ENCODE measurements around the gene MRPL1. TPM values are rescaled to one million over a fixed set of nuclear protein-coding genes. Genes with fewer than 3 reads are reported as not detected.

Gene MRPL1
- total and polyA plus RNA-seq, 2 donors (not counting 1 experiment from before 2014, with no cell fraction given) = 25.4 to 35.6 TPM

- no peak overlapping the region for H3K9ac ChIP-seq (ENCODE audit: insufficient read depth, low read length)
- H4K20me1 ChIP-seq (ENCODE audit: control insufficient read depth, extremely low read depth, insufficient read depth, low read length) = no peaks in the 10 kb centered on the region
- no peak overlapping the region for H3K4me3 ChIP-seq (replicated peaks in 1 of 4; ENCODE audit: control extremely low read depth in 1 of 4, insufficient read depth in 1 of 4, low read depth in 3 of 4, low read length in 4 of 4)
- no peaks in the 10 kb centered on the region for H3K36me3 ChIP-seq (ENCODE audit: control insufficient read depth, insufficient read depth, low read length)
- H3K27me3 ChIP-seq (ENCODE audit: control insufficient read depth, insufficient read depth, low read length) = no peaks in the 10 kb centered on the region
- no peak overlapping the region for H3K4me2 ChIP-seq (ENCODE audit: extremely low read depth, insufficient read depth, low read length)
- H3K9me3 ChIP-seq (ENCODE audit: control insufficient read depth, insufficient read depth, low read depth, low read length) = no peaks in the 10 kb centered on the region
- no peak overlapping the region for H3K27ac ChIP-seq (ENCODE audit: insufficient read depth, low read length)
- no peak overlapping the region for H2AFZ ChIP-seq (ENCODE audit: low read length)
- H3K4me1 ChIP-seq (ENCODE audit: control insufficient read depth, extremely low read depth, insufficient read depth, low read length) = no peaks in the 10 kb centered on the region
- no peak for DNase-seq (ENCODE audit: low read depth in 2 of 2)
- TF ChIP-seq EZH2 (IDR thresholded peaks at IDR 0.05; ENCODE audit: low read length, missing control alignments) (no peak), CTCF (conservative IDR thresholded peaks at IDR 0.05 in 1 of 2, IDR thresholded peaks at IDR 0.05 in 1 of 2; ENCODE audit: low read depth in 1 of 2, low read length in 2 of 2) (no peak)
- peaks cover 16% of the 10 kb centered on the region for H3K79me2 ChIP-seq (ENCODE audit: control insufficient read depth, insufficient read depth, low read length)
These were observed 40.9 kb upstream of the MRPL1 start for GRCh38 chr4:77821775-77822174.

DNA sequence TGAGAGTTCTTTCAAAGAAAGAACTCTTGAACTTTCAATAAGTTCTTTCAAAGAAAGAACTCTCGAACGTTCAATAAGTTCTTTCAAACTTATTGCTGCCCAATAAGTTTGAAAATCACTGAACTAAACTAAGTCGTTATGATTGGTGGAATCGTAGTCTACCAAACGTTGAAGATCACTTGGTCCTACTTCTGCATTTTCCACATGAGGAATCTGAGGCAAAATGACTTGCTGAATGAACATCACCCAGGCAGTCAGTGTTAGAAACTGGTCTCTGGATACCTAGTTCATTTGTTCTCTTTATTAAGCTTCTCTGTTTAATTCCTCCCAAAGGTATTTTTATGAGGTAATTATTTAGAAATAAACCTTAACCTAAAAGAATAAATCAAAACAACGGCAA, 36.4 kb upstream of the MRPL1 start:
- H3K4me3 ChIP-seq (replicated peaks in 1 of 4; ENCODE audit: control extremely low read depth in 1 of 4, insufficient read depth in 1 of 4, low read depth in 3 of 4, low read length in 4 of 4) = no peak overlapping the region
- H3K27ac ChIP-seq (ENCODE audit: insufficient read depth, low read length) = no peak overlapping the region
- H3K79me2 ChIP-seq (ENCODE audit: control insufficient read depth, insufficient read depth, low read length) = no peaks in the 10 kb centered on the region
- H3K27me3 ChIP-seq (ENCODE audit: control insufficient read depth, insufficient read depth, low read length) = peaks cover 4% of the 10 kb centered on the region
- H3K36me3 ChIP-seq (ENCODE audit: control insufficient read depth, insufficient read depth, low read length) = no peaks in the 10 kb centered on the region
- no peak for DNase-seq (ENCODE audit: low read depth in 2 of 2)
- no peak overlapping the region for H2AFZ ChIP-seq (ENCODE audit: low read length)
- H3K9ac ChIP-seq (ENCODE audit: insufficient read depth, low read length) = no peak overlapping the region
- H4K20me1 ChIP-seq (ENCODE audit: control insufficient read depth, extremely low read depth, insufficient read depth, low read length) = no peaks in the 10 kb centered on the region
- TF ChIP-seq CTCF (conservative IDR thresholded peaks at IDR 0.05 in 1 of 2, IDR thresholded peaks at IDR 0.05 in 1 of 2; ENCODE audit: low read depth in 1 of 2, low read length in 2 of 2) (no peak), EZH2 (IDR thresholded peaks at IDR 0.05; ENCODE audit: low read length, missing control alignments) (no peak)
- H3K9me3 ChIP-seq (ENCODE audit: control insufficient read depth, insufficient read depth, low read depth, low read length) = no peaks in the 10 kb centered on the region
- H3K4me2 ChIP-seq (ENCODE audit: extremely low read depth, insufficient read depth, low read length) = no peak overlapping the region
- no peaks in the 10 kb centered on the region for H3K4me1 ChIP-seq (ENCODE audit: control insufficient read depth, extremely low read depth, insufficient read depth, low read length)

- H2AFZ ChIP-seq (ENCODE audit: low read length) = no peak overlapping the region
These were observed 35.3 kb upstream of the MRPL1 start for GRCh38 chr4:77827343-77827742.

More at GRCh38 chr4:77827343-77827742, 35.3 kb upstream of the MRPL1 start:
- Histone ChIP-seq H3K27me3 (ENCODE audit: control insufficient read depth, insufficient read depth, low read length) (peaks cover 4% of the 10 kb centered on the region), H3K9ac (ENCODE audit: insufficient read depth, low read length) (no peak overlapping the region), H3K4me1 (ENCODE audit: control insufficient read depth, extremely low read depth, insufficient read depth, low read length) (no peaks in the 10 kb centered on the region), H3K4me2 (ENCODE audit: extremely low read depth, insufficient read depth, low read length) (no peak overlapping the region), H3K4me3 (replicated peaks in 1 of 4; ENCODE audit: control extremely low read depth in 1 of 4, insufficient read depth in 1 of 4, low read depth in 3 of 4, low read length in 4 of 4) (no peak overlapping the region), H3K27ac (ENCODE audit: insufficient read depth, low read length) (no peak overlapping the region), H3K9me3 (ENCODE audit: control insufficient read depth, insufficient read depth, low read depth, low read length) (no peaks in the 10 kb centered on the region), H4K20me1 (ENCODE audit: control insufficient read depth, extremely low read depth, insufficient read depth, low read length) (no peaks in the 10 kb centered on the region), H3K79me2 (ENCODE audit: control insufficient read depth, insufficient read depth, low read length) (no peaks in the 10 kb centered on the region), H3K36me3 (ENCODE audit: control insufficient read depth, insufficient read depth, low read length) (no peaks in the 10 kb centered on the region)
- no peak for TF ChIP-seq EZH2 (IDR thresholded peaks at IDR 0.05; ENCODE audit: low read length, missing control alignments)
- no peak for TF ChIP-seq CTCF (conservative IDR thresholded peaks at IDR 0.05 in 1 of 2, IDR thresholded peaks at IDR 0.05 in 1 of 2; ENCODE audit: low read depth in 1 of 2, low read length in 2 of 2)
- DNase-seq (ENCODE audit: low read depth in 2 of 2) = no peak

All from fibroblast of lung (primary cell).